Measurements from ENCODE around the gene ISY1.
A peak's percentile ranks its signal among the peaks of the same experiment; 100 is the strongest.
"Not testable (repeated sequence)": the region's sequence is repeated elsewhere in the genome, so short reads cannot be mapped to it uniquely, and the experiment has no call there.

Gene ISY1

DNA sequence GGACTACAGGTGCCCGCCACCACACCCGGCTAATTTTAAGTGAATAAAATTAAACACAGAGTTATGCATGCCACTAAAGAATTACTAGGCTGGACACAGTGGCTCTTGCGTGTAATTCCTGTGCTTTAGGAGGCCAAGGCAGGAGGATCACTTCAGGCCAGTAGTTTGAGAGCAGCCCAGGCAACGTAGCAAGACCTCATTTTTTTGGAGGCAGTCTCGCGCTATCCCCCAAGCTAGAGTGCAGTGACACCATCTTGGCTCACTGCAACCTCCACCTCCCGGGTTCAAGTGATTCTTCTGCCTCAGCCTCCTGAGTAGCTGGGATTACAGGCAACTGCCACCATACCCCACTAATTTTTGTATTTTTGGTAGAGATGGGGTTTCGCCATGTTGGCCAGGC, 4.7 kb upstream of the ISY1 start:
- DNase-seq, result not testable (repeated sequence)

DNA sequence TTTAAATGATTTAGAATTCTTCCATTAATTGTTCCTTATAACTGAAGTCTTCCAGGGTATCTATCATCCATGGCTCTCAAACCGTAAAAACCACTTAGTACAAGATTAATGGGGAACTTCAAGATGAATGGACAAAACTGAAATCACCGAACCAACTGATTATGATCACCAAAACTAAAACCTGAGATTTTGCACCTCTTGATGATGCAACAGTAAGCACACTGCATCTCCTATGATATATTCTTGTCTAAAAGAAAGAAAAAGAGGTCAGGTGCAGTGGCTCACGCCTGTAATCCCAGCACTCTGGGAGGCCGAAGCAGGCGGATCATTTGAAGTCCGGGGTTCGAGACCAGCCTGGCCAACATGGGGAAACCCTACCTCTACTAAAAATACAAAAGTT, 3.6 kb upstream of the ISY1 start:
- no peak for DNase-seq

DNA sequence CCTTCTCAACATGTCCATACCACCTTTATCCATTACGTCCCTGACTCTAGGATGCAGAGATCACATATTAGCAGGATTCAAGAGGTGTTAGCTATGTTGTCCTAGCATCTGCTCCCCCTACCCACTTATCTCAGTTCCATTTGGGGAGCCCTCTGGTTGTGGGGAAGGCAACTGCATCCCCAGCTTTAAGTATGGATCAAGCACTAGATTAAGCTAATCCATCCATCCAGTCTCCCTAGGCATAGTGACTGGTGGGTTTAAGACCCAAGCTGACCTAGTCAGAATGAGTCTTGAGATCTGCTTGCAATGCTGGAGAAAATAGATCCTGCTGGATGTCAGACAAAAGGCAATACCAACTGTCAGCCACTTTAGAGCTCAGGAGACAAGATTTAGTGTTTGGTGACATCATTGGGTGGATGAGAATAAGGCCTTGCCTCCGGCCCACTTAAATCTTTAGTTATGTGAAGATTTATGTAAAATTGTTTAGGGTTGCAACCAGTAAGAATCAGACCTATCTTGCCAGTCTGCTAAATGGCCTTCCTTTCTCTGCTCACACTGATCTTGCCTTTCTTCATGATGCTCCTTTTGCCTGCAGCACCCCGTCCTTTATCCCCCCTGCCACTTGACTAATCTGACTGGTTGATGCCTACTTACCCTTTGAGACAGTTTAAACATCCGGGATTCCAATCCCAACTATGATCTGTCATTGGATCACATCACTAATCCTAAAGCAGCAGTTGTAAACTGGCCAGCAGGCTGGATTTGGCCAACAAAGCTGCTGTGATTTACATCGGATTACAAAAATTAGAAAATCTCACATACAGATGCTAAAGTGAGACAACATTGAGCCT, 2.1 kb upstream of the ISY1 start:
- DNase-seq, result peak; percentile 54

DNA sequence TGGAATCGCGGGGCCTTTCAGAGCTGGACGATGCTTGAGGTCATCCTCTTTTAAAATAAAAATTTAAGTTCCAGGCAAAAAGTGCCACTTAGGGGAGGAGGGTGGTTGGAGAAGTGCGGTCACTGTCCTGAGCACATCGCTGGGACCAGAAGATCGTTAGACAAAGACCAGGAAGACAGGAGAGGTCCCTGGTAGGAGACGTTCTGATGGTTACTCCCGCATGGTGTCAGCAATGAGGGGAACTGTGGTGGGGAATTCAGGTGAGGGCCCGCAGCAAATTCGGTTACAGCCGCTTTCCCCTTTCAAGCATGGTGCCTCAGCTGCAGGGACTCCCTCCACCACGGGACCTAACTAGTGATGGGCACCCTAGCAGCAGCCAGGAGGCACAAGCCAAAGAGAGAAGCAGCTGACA, 1.0 kb upstream of the ISY1 start:
- peak; percentile 59 for DNase-seq

DNA sequence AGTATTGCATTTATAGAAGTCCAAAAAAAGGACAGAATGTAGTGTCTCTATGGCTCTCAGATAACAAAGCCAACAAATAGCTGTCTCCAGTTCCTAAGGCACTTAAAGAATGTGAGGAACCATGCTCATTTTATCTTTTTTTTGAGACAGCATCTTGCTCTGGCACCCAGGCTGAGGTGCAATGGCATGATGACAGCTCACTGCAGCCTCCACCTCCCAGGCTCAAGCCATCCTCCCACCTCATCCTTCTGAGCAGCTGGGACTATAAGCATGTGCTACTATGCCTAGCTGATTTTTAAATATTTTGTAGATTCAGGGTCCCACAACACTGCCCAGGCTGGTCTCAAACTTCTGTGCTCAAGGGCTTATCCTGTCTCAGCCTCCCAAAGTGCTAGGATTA, 16.1 kb downstream of the ISY1 start:
- DNase-seq, result no peak

DNA sequence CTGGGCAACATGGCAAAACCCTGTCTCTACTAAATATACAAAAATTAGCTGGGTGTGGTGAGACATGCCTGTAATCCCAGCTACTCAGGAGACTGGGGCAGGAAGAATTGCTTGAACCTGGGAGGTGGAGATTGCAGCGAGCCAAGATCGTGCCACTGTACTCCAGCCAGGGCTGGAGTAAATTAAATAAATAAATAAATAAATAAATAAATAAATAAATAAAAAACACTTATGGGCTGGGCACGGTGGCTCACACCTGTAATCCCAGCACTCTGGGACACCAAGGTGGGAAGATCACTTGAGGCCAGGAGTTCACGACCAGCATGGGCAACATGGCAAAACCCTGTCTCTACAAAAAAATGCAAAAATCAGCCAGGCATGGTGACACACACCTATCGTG, 19.9 kb downstream of the ISY1 start:
- DNase-seq, result not testable (repeated sequence)

DNA sequence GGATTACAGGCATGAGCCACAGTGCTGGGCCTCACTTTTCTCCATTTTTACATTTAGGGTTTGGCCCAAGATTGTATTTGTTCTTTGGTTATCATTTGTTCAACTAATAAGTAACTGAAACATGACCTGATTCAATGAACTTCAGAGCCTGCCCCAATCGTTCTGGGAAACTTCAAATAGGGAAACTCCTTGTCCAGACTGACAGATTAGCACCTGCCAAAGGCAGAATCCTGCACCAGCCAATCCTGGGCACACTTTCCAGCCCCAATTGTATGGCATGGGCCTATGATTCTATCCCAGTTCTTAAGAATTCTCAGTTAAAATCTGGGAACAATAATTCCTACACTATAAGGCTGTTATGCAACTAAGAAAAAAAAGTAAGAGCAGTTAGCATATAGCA, 21.0 kb downstream of the ISY1 start:
- DNase-seq, result no peak

DNA sequence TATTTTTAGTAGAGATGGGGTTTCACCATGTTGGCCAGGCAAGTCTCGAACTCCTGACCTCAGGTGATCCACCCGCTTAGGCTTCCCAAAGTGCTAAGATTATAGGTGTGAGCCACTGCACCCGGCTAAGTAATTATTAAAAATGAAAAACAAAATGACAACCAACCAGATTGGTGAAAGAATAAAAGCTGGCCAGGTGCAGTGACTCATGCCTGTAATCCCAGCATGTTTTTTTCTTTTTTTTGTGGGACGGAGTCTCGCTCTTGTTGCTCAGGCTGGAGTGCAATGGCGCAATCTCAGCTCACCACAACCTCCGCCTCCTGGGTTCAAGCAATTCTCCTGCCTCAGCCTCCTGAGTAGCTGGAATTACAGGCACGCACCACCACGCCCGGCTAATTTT, 24.6 kb downstream of the ISY1 start:
- not testable (repeated sequence) for DNase-seq

DNA sequence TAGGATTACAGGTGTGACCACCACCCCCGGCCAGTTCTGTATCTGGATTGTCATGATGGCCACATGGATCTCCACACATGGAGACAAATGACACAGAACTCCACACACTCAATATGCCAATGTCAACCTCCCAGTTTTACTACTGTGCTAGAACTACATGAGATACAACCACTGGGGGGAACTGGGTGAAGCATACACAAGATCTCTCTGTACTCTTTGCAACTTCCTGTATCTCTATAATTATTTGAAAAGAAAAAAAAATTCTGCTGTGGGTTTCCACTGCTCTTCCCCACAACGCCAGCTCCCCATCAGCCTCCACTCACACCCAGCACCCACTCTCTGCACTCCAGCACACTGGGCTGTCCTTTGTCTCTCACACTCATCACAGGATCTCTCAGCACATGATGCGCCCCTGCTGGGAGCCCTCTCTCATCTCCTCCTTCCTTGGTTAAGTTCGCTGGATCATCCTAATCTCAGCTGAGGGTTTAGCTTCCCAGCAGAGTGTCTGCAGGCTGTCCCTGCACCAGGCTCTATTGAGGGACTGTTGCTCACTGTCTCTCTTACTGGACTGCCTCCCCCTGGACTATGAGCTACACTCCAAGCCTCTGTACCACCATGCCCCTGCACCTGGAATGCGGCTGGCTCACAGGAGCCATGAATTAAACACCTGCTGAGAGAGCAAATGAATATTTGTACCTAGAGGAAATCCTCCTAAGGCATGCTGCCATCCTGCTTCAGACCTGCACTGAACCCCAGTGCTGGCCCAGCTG, 28.6 kb downstream of the ISY1 start:
- DNase-seq, result no peak

DNA sequence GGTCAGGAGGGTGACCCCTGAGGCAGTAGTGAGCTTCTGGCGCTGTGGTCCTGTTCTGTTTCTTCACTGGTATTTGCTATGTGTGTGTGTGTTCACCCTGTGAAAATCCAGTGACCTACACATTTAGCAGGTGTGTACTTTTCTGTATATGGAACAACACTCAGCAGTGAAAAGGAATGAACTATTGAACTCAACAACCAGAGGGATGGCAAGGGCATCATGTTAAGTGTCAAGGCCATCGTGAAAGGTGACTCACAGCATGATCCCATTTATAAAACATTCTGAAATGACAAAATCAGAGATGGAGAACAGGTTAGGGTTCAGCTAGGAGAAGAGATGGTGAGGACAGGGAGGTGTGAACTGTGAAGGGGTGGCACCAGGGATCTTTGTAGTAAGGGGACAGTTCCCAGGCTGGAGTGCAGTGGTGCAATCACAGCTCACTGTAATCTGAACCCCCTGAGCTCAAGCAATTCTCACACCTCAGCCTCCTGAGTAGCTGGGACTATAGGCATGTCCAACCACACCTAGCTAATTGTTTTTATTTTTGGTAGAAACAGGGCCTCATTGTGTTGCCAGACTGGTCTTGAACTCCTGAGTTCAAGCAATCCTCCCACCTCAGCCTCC, 29.3 kb downstream of the ISY1 start:
- no peak for DNase-seq

DNA sequence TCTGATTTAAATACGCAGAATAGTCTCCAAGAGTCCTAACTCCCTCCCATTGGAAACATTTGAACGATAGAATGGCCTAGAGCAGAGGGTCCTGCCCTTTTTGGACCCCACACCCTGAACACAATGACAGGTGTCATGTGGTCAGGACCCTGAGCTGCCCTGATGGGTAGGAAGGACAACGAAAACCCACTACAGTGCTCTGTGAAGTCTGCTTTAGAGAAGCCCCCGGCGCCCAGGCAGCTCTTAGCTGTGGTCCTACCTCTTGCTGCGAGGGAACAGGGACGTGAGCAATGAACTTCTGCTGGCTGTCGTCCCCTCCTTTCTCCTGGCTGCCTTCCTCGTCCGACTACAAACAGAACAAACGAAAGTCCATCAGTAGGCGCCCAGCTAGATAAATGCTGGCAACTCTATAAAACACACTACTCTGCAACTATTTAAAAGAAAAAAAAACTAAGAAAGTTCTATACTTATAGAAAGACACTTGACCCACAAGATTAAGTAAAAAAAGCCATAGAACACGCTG, 30.5 kb downstream of the ISY1 start:
- no peak for DNase-seq

DNA sequence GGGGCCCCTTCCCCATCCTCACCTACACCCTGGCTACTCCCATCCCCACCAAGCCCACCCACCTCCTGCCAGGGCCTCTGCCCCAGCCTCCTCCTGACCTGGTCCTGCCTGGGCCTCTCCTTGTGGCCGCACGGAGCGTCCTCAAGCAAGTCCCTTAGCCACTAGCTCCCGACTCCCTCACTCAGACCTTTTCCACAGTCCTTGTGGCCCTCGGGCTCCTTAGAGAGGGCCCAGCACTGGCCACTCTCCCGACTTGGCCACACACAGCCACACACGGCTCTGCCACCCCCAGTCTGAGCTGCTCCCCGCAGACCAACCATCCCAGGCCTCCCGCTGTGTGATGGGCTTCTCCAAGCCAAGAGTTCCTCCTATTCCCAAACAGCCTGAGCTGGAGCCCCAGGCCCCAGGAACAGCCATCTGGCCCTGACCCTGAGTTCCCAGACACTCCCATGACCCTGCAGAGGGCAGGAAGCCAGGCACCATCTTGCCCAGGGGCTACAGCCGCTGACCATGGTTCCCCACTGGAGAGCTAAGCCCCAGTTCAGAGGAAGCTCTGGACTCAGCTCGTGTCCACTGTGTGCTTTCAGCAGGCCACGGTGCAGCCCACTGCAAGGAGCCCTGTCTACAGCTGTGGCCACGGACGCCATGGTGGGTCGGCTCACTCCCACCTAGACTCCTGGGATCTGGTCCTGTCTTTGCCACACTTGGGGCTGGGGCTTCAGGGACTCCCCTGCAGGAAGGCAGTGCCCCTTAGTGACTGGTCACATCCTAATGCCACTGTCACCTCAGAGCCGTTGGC, 32.3 kb downstream of the ISY1 start:
- no peak for DNase-seq

DNA sequence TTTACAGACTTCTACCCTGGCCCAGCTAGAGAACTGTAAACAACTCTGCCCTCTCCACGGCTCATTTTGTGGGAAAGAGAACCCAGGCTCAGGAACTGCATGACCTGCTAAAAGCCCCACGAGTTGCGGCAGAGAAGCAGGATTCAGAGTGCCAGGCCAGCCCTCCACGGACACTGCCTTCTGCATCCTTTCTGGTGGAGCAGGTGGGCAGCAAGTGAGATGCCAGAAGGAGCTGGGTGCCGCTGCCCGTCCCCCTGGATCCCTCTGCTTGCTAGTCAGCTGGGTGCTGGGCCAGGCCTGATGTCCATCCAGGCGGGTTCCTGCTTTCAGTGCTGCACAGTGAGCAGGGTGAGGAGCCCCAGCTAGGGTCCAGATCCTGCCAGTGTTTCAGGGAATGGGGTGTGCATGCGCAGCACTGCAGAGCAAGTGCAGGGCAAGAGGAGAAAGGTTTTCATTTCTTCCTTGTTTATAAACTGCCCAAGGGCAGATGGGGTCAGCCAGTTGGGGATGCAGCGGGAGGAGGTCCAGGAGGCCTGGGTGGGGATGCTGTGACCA, 34.1 kb downstream of the ISY1 start:
- no peak for DNase-seq

DNA sequence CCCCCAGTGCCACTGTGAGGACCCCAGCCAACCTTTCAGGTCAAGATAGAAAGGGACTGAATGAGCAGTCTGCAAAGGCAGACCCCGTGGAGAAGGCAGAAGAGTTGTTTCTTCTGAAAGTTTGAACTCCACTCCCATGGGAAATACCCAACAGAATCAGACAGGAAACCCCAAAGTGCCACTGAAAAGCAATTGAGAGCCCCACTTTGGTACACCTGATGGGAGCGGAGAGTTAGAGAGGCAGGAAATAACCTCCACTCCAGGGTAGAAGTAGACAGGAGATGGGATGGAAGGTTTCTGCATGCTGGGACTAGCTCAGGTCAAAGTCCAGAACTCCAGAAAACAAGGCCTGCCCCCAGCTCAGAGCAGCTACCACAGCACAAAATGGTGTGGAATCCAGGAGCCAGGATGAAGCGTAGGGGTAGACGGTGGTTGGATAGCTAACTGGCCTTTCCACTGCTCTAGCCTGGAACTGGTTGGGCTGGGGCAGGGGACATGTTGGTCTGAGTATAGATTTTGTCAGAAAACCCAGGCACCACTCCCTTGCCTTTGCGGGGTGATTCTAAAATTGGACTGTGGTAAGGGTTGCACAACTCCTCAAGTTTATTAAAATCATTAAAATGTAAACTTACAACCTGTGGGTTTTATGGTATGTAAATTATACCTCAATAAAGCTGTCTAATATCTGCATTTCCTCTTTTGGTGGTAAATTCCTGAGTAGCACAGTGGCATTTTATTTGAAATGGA, 37.4 kb downstream of the ISY1 start:
- peak; percentile 63 for DNase-seq

DNA sequence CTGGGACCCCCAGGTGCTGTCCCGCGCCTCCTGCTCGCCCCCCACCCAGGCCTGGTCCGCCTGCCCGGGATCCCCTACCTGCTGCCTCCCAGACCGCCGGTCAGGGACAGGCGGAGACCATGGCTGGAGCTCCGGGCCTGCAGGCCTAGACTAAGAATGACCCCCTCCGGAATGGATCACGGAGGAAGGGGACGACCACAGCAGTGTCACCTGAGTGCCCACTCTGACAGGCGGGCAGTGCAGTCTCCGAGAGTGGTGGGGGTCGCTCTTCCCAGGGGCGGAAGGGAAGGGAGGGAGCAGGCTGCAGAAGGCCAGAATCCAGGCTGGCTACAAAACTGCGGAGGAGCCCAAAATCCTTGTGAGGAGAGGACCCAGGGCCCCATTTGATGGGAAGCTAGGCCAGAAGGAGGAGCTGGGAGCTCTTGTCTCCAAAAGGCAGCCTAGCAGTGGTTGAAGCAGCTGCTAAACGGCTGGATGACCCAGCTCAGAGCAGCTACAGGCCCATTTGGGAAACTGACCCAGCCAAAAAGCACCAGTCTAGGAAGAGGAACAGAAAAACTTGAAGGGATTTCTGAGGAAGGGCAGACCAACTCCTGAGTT, 38.4 kb downstream of the ISY1 start:
- peak; percentile 19 for DNase-seq

DNA sequence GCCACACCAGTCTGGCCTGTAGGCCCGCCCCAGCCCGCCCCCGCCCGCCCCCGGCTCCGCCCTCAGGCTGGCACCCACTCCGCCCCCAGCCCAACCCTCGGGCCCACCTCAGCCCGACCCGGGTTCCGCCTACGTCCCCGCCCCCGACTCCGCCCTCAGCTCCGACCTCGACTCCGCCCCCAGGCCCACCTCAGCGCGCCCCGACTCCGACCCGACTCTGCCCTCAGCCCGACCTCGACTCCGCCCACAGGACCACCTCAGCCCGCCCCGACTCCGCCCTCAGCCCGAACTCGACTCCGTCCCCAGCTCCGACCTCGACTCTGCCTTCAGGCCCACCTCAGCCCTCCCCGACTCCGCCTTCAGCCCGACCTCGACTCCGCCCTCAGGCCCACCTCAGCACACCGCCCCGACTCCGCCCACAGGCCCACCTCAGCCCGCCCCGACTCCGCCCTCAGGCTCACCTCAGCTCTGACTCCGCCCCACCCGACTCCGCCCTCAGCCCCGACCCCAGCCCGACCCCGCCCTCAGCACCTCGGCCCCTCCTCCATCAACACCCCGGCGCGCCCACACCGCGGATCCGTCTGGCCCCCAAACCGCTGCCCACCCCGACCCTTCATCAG, 39.0 kb downstream of the ISY1 start, which contains the start of gene RAB43:
Gene RAB43, minus strand, starts transcription at position 13 of the 620 bp plus-strand sequence. CDS start 315 bp downstream, outside the sequence.
- DNase-seq, result peak; percentile 90

DNA sequence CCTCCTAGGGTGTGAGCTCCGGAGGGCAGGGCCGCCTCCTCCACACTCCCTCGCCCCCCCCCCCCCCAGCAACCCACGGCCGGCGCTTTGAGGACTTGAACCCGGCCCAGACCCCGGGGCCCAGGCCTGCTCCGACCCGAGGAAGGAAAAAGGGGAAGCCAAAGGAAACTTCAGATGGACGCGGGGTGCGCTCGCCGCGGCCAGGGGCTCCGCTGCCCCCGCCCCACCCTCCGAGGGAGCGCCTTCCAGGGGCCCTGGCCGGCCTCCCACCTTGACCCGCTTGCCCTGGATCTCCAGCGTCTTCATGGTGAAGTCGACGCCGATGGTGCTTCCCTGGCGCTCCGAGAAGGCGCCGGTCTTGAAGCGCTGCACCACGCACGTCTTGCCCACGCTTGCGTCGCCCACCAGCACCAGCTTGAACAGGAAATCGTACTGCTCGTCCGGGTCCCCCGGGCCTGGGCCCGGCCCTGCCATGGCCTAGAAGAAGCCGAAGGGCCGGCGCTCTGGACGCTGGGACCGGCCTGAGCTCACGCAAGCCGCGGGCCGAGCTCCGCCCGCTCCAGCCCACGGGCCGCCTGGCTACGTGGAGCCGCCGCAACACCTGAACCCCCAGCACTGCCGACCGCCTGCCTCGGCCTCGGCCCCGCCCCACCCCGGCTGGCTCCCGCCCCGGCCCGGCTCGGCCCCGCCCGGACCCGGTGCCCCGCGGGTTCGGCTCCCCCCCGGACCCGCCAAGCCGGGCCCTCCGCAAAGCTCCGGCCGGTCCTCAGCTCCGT, 39.7 kb downstream of the ISY1 start:
- peak; percentile 36 for DNase-seq

DNA sequence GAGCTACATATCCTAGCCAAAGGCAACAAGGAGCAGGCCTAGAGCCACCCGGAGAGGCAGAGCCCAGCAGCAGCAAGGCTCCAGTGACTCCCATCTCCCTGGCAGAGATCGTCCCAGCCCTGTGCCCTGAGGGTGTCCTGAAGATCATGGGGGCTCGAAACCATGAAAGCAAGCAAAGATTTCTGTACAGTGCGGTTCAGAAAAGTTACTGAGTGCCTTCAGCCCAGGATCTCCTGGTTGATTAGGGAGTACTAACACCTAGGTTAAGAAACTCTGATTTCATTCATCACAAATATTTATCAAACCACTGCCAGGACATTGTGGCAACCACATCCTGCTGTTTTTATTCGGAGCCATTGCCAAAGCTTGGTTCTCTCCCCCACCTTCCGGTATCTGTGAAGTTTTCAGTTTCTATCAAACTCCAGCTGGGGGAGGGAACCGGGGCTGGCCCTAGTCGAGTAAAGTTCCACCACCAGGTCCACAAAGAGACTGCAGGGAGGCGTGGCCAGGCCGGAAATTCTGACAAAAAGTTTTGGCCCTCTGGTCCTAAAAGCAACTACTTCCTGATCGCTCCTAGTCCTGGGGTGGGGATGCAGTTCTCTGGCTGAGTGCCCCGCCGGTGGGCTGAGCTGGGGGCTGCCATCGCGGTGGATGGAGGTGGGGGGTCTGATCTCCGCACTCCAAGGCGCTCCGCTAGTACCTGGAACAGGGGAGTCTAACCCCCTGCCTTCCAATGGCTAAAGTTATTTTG, 40.4 kb downstream of the ISY1 start:
- DNase-seq, result peak; percentile 96
